ENCODE measurements around the gene EFCAB5.
"Not testable (repeated sequence)": the region's sequence is repeated elsewhere in the genome, so short reads cannot be mapped to it uniquely, and the experiment has no call there.

Gene EFCAB5

DNA sequence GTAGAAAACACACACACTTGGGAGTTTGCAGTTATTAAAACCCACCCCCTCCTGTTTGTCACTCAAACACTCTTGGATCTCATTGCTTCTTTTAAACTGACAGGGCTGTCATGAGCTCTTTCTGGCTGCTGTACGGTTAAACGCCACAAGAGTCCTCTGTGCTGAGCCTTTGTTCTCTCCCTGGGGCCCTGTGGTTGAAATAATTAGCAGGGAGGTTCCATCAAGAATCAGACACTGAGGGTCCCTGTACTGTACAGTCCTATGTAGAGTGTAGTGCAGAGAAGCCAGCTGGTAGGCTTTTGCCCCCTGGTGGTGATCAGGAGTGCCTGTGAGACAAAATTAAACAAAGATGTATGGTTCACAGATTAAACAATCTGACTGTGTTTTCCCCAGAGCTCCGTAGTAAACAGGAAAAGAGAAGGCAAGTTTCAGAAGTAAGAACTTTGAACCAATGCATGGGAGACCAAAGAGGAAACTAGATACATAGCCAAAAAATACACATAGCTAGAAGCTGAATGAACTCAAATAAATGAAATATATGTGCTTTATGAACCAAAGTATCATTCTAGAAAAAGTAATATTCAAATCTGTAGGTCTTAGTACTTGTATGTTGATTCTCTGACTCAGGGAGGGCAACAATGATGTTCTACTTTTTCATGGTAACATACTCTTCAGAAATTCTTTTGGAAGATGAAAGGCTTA, 10.1 kb upstream of the EFCAB5 start:
- Histone ChIP-seq H3K4me3 (peak overlapping the region in 5 of 7 experiments; percentile 74 to 94 (median 88)), H3K27ac (peak overlapping the region in 3 of 21 experiments; percentile 81 to 99 (median 91))

- no peak overlapping the region for H3K27ac ChIP-seq
- H3K4me3 ChIP-seq = no peak overlapping the region
Observed at GRCh38 chr17:29933379-29933778, 8.1 kb upstream of the EFCAB5 start.

GRCh38 chr17:29935909-29936308, 5.5 kb upstream of the EFCAB5 start:
- not testable (repeated sequence) for H3K27ac ChIP-seq, H3K4me3 ChIP-seq

GRCh38 chr17:29936724-29937123, 4.7 kb upstream of the EFCAB5 start:
- H3K27ac ChIP-seq = no peak overlapping the region
- no peak overlapping the region for H3K4me3 ChIP-seq

DNA sequence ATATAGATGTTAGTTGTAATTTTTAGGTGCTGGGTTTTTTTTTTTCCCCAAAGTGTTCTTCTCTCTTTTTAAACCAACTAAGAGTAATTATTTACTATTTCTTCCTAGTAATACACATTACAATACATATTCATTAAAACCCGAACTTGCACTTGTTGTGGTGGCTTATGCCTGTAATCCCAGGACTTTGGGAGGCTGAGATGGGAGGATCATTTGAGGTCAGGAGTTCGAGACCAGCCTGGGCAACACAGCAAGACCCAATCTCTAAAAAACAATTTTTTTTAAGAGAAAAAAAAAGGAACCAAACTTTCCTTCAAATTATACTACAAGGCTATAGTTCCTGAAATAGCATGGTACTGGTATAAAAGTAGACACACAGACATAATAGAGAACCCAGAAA, 3.8 kb downstream of the EFCAB5 start:
- no peak overlapping the region for H3K27ac ChIP-seq

DNA sequence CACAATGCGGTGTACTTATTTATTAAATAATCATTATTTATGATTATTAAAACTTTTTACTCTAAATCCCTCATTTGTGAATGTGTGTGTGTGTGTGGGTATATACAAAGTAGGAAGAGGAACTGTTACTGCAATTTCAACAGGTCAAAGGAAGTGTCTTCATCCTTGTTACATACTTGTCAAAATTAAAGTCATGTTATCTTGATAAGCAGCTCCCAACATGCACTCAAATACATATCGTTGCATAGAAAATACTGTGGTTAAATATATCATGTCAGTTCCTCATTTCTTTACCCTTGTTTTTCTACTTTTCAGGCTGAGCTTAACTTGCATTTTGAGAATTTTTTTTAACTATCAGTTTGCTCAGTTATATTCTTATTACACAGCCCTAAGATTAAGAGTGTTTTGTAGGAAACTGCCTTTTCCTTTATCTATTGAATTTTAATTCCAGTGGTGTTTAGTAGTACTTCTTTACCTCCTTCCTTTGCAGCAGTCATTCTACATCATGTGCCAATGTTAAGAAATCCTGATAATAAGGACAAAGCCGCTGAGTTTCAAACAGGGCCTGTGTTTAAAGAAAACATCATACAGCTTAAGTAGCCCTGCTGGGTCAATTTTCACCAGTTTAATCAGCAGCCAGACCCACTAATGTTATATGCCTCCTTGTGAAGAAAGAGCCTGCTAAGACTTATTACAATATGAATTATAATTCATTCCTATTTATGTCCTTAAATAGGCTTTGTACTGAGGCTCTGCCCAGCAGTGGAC, 7.2 kb downstream of the EFCAB5 start:
- no peak overlapping the region for H3K4me3 ChIP-seq
- no peak overlapping the region for H3K27ac ChIP-seq

More for the DNA sequence above, 3.8 kb downstream of the EFCAB5 start:
- H3K4me3 ChIP-seq = no peak overlapping the region

GRCh38 chr17:29949696-29950095, 8.3 kb downstream of the EFCAB5 start:
- Histone ChIP-seq H3K4me3 (no peak overlapping the region), H3K27ac (no peak overlapping the region)

- H3K27ac ChIP-seq = no peak overlapping the region
- H3K4me3 ChIP-seq = no peak overlapping the region
Observed at GRCh38 chr17:29954405-29954804, 13.0 kb downstream of the EFCAB5 start.

DNA sequence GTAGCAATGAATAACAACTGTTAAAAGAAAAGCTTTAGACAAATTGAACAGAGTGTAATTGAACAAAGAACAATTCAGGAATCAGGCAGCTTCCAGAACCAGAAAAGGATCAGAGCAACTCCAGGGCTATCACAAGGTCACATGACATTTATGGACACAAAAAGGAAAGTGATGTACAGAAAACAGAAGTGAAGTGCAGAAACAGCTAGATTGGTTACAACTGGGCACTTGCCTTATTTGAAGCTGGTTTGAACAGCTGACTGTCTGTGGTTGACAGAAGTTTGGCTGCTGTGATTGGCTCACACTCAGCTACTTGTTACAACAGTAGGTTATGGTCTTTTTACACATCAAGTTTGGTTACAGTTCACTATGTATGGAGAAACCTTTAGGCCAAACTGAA, 14.8 kb downstream of the EFCAB5 start:
- Histone ChIP-seq H3K4me3 (no peak overlapping the region), H3K27ac (no peak overlapping the region)

DNA sequence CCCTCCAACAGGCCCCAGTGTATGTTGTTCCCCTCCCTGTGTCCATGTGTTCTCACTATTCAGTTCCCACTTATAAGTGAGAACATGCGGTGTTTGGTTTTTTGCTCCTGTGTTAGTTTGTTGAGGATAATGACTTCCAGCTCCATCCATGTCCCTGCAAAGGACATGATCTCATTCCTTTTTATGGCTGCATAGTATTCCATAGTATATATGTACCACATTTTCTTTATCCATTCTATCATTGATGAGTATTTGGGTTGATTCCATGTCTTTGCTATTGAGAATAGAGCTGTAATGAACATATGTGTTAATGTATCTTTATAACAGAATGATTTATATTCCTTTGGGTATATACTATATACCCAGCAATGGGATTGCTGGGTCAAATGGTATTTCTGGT, 16.1 kb downstream of the EFCAB5 start:
- H3K27ac ChIP-seq, H3K4me3 ChIP-seq: not testable (repeated sequence)

DNA sequence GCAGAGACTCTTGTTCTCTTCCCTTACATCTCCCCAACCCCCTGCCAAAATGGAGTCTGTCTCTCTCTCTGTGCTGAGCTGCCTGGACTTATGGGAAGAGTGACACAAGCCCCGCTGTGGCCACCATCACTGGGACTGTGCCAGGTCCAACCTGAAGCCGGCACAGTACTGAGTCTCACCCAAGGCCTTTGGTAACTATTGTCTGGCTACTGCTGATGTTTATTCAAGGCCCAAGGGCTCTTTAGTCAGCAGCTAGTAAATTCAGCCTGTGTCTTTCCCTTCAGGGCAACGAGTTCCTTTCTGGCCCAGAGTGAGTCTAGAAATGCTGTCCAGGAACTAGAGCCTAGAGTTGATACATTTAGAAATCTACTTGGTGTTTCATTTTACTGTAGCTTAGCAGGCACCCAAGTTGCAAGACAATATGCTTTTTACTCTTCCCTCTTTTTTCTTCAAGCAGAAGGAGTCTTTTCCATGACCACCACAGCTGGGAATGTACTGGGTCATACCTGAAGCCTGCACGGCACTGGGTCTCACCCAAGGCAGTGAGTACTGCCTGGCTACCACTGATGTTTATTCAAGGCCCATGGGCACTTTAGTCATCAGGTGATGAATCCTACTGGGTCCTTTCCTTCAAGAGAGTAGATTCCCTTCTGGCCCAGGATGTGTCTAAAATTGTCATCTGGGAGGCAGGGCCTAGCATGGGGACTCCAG, 17.7 kb downstream of the EFCAB5 start:
- no peak overlapping the region for H3K4me3 ChIP-seq
- no peak overlapping the region for H3K27ac ChIP-seq

DNA sequence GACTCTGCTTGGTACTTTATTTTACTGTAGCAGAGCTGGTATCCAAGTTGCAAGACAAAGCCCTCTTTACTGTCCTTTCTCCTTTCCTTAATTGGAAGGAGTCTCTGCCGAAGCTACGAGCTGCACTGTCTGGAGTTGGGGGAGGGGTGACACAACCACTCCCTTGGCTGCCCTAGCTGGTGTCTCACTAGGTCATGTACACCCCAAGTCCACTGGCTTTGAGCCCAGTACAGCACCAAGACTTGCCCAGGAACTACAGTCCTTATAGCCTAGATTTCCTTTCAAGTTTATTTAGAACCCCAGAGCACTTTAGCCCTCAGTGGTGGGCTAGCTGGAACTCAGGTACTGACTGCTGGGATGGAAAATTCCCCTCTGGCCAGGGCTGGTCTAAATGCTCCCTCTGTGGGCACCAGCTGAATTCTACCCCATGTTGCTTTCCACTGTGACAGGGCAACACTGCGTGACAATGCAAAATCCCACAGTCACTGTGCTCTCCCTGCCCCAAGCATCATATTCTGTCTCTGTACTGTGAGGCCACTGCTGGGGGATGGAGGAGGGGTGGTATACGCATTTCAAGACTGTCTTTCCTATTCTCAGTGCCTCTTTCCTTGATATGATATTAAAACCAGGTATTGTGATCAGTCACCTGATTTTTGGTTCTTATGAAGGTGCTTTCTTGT, 18.4 kb downstream of the EFCAB5 start:
- H3K27ac ChIP-seq = no peak overlapping the region
- H3K4me3 ChIP-seq = no peak overlapping the region

GRCh38 chr17:29962656-29963055, 21.2 kb downstream of the EFCAB5 start:
- no peak overlapping the region for H3K27ac ChIP-seq
- no peak overlapping the region for H3K4me3 ChIP-seq

GRCh38 chr17:29968271-29968670, 26.8 kb downstream of the EFCAB5 start:
- Histone ChIP-seq H3K27ac (no peak overlapping the region), H3K4me3 (no peak overlapping the region)

GRCh38 chr17:29972277-29972676, 30.8 kb downstream of the EFCAB5 start:
- Histone ChIP-seq H3K4me3 (no peak overlapping the region), H3K27ac (no peak overlapping the region)

DNA sequence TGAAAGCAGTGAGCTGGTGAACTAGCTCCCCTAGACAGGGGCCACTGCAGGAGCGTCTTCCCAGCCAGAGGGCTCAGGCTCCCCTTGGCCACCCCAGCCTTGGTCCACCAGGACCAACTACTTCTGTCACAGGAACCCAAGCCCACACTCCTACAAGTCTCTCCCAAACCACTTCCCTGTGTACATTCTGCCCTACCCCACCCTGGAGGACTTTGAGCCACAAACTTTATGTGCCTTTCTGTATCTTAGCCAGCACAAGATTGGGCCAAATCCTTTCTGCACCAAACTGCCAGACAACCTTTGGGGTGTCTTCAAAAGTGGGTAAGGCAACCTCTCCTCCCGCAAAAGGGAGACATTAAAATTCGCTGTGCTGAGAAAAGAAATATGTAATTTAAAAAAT, 31.6 kb downstream of the EFCAB5 start:
- no peak overlapping the region for H3K4me3 ChIP-seq
- H3K27ac ChIP-seq = no peak overlapping the region

DNA sequence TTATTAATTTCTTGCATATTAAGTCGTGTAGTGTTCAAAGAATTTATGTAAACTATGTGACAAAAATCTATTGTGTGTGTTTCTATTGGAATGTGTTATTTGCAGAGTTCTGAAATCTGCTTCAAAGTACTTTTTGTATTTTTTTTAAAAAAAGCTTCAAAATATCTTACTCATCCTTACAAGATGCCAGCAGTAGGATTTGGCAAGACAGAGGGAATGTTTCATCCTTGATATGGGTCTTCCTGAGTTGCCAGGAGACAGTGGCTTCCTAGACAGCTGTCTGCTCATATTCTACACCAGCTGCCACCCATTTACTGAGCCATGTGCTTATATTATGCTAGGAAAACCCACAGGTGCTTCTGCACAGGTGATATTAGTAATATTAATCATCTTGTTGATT, 36.4 kb downstream of the EFCAB5 start:
- H3K4me3 ChIP-seq = no peak overlapping the region
- no peak overlapping the region for H3K27ac ChIP-seq

- Histone ChIP-seq H3K4me3 (no peak overlapping the region), H3K27ac (no peak overlapping the region)
Observed at GRCh38 chr17:29980261-29980660, 38.8 kb downstream of the EFCAB5 start.

DNA sequence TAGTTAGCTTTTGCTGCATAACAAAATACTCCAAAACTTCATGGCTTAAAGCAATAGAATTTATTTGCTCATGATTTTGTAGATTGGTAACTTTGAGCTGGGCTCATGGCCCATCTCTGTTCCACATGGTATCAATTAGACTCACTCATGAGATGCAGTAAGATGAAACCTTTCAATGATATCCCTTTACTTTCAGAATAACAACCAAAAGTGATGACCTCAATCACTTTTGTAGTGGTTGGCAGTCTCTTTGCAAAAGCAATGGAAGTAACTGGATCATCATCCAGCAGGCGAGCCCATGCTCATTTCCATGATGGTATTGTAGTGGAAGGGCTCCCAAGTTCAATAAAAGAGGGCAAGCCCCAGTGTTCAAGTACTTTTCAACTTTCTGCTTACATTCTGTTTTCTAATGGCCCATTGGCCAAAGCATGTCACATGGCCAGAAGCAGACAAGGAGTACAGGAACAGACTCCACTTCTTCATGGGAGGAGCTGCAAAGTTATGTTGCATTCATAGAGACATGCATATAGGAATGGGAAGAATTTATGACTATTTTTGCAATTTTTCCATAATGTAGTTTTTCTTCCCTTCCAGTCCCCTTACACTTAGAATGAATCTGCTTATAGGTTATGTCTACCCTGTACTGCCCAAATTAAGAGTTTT, 41.7 kb downstream of the EFCAB5 start:
- Histone ChIP-seq H3K27ac (no peak overlapping the region), H3K4me3 (no peak overlapping the region)

DNA sequence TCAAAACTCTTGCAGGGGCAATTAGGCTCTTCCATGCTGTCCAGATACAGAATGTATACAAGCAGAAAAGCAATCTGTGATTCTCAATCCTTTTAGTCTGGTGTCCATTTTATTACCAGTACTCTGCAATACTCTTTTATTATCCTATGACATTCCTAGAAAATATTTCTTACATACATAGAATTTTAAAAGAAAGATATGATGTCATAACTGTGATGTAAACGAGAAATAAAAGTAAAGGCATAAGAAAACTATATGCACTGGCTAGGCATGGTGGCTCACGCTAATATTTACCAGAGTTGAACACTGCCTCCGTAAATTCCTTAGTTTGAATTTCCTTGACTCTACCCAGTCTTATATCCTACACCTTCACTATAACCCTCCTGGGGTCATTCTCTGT, 55.0 kb downstream of the EFCAB5 start:
- Histone ChIP-seq H3K4me3 (no peak overlapping the region), H3K27ac (no peak overlapping the region)
